Cardiac muscle cell (in vitro differentiated cells and primary cell): Measurements from ENCODE around the gene TRIM14. TPM values are rescaled to one million over a fixed set of nuclear protein-coding genes. Genes with fewer than 3 reads are reported as not detected.
"Not testable (repeated sequence)": the region's sequence is repeated elsewhere in the genome, so short reads cannot be mapped to it uniquely, and the experiment has no call there.

ENCODE experiments used
- DNase-seq, 2 donors: peaks; one replicate each; pipeline versions ENCODE4 v3.0.0 to v3.0.0-alpha.2; 2010 to 2017; ENCODE audit warnings: low read depth in 1 of 2, low spot score in 1 of 2
- H3K27ac ChIP-seq: fragments of 200-600 bp; sonication (generic); 2 replicates; pipeline ENCODE4 v1.5.1; 2016
- H3K27me3 ChIP-seq: fragments of 200-600 bp; sonication (generic); 2 replicates; pipeline ENCODE4 v1.6.0; 2016; ENCODE audit warnings: control low read depth
- H3K36me3 ChIP-seq: fragments of 200-600 bp; sonication (generic); 2 replicates; pipeline ENCODE4 v1.5.1; 2016; ENCODE audit warnings: control low read depth
- H3K4me1 ChIP-seq: fragments of 200-600 bp; sonication (generic); 2 replicates; pipeline ENCODE4 v1.8.1; 2017; ENCODE audit warnings: low read depth, mild to moderate bottlenecking, mixed run types
- H3K4me3 ChIP-seq: fragments of 200-600 bp; sonication (generic); 2 replicates; pipeline ENCODE4 v1.5.1; 2016; ENCODE audit warnings: mild to moderate bottlenecking
- H3K9me3 ChIP-seq: fragments of 200-600 bp; sonication (generic); 2 replicates; pipeline ENCODE4 v1.5.1; 2017; ENCODE audit warnings: low read depth, mild to moderate bottlenecking, control low read depth
- CTCF ChIP-seq: IDR thresholded peaks from 2 replicates; pipeline ENCODE4 v1.5.1; 2012; ENCODE audit warnings: low read depth, mild to moderate bottlenecking, low read length
- polyA plus RNA-seq: library from polyadenylated mRNA; unstranded; fragments of >200 nt; fragmentation: Nextera tagmentation; extraction: Ambion mirVana; gene quantifications from 2 replicates; pipeline ENCODE4 v1.2.1, GENCODE V29; 2016
- total RNA-seq: library from RNA; depleted of rRNA; stranded (reverse); fragments of >200 nt; gene quantifications from 2 replicates; pipeline ENCODE4 v1.2.3, GENCODE V29; 2016

TRIM14 gene
- total and polyA plus RNA-seq, 2 experiments from 2014 or later = 0.57 to 1.5 TPM

- TF ChIP-seq CTCF = no peak
- no peak overlapping the region for H3K27ac ChIP-seq
- DNase-seq = no peak
- no peak overlapping the region for H3K4me3 ChIP-seq
- no peaks in the 10 kb centered on the region for H3K27me3 ChIP-seq
- H3K36me3 ChIP-seq = no peaks in the 10 kb centered on the region
- H3K9me3 ChIP-seq = no peaks in the 10 kb centered on the region
- peaks cover 3% of the 10 kb centered on the region for H3K4me1 ChIP-seq
These were observed 96.6 kb downstream of the TRIM14 start for GRCh38 chr9:98022447-98022846.

- peak in 1 of 2 donors; percentile 5 for DNase-seq
- no peak for TF ChIP-seq CTCF
These were observed 97.5 kb downstream of the TRIM14 start for GRCh38 chr9:98021306-98022040.

GRCh38 chr9:98020476-98021145, 98.4 kb downstream of the TRIM14 start:
- Histone ChIP-seq H3K27ac (no peak overlapping the region), H3K27me3 (no peaks in the 10 kb centered on the region), H3K4me1 (peaks cover 15% of the 10 kb centered on the region), H3K36me3 (peaks cover 6% of the 10 kb centered on the region), H3K9me3 (no peaks in the 10 kb centered on the region), H3K4me3 (no peak overlapping the region)
- TF ChIP-seq CTCF = no peak
- DNase-seq = no peak

More at GRCh38 chr9:98021306-98022040, 97.5 kb downstream of the TRIM14 start:
- no peak overlapping the region for H3K4me3 ChIP-seq
- no peaks in the 10 kb centered on the region for H3K36me3 ChIP-seq
- H3K27ac ChIP-seq = peak overlapping the region; percentile 1
- H3K4me1 ChIP-seq = peaks cover 13% of the 10 kb centered on the region
- H3K27me3 ChIP-seq = no peaks in the 10 kb centered on the region
- no peaks in the 10 kb centered on the region for H3K9me3 ChIP-seq

GRCh38 chr9:98019869-98020268, 99.2 kb downstream of the TRIM14 start:
- H3K4me3 ChIP-seq, H3K27me3 ChIP-seq, H3K27ac ChIP-seq, H3K9me3 ChIP-seq, DNase-seq: not testable (repeated sequence)
- peaks cover 13% of the 10 kb centered on the region for H3K36me3 ChIP-seq
- peaks cover 15% of the 10 kb centered on the region for H3K4me1 ChIP-seq

Other genes starting within 250 kb of the TRIM14 start
- gene TRMO, start 196.7 kb downstream of the TRIM14 start, total RNA-seq = 9.1 and 13.2 TPM in 2 replicates
- 4.5 and 8.2 TPM in 2 replicates for gene TRMO, start 196.7 kb downstream of the TRIM14 start, polyA plus RNA-seq
- gene HEMGN, start 181.1 kb downstream of the TRIM14 start, total RNA-seq = not detected in 2 replicates
- gene HEMGN, start 181.1 kb downstream of the TRIM14 start, polyA plus RNA-seq = not detected in 2 replicates
- 10.6 and 27.2 TPM in 2 replicates for gene ANP32B, start 135.9 kb downstream of the TRIM14 start, total RNA-seq
- gene ANP32B, start 135.9 kb downstream of the TRIM14 start, polyA plus RNA-seq = 77.5 and 102 TPM in 2 replicates
- 49.4 and 68.7 TPM in 2 replicates for gene NANS, start 62.5 kb downstream of the TRIM14 start, total RNA-seq
- gene NANS, start 62.5 kb downstream of the TRIM14 start, polyA plus RNA-seq = 55.3 and 95.4 TPM in 2 replicates
- 2.0 and 2.4 TPM in 2 replicates for gene CORO2A, start 73.4 kb upstream of the TRIM14 start, total RNA-seq
- gene CORO2A, start 73.4 kb upstream of the TRIM14 start, polyA plus RNA-seq = 1.1 and 2.0 TPM in 2 replicates
- 2.7 and 5.5 TPM in 2 replicates for gene TBC1D2, start 136.4 kb upstream of the TRIM14 start, total RNA-seq
- 3.0 and 5.1 TPM in 2 replicates for gene TBC1D2, start 136.4 kb upstream of the TRIM14 start, polyA plus RNA-seq